Measurements from ENCODE around the gene TOPAZ1. TPM values are rescaled to one million over a fixed set of nuclear protein-coding genes. Genes with fewer than 3 reads are reported as not detected.

The TOPAZ1 gene
- total RNA-seq, 1 donor from 2014 or later: not detected

DNA sequence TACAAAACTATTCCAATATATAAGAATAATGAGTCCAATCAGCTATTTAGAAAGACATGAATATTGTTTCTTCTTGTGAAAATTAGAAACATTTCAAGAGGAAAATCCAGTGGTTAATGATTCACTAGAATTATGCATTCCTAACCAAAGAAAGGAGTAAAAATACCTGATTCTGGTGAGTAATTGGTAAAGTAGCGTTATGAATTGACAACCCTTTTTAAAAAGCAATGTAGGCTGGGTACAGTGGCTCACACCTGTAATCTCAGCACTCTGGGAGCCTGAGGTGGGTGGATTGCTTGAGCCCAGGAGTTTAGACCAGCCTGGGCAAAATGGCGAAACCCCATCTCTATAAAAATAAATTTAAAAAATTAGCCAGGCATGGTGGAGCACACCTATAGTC lies 43.3 kb downstream of the TOPAZ1 start:
- Histone ChIP-seq H3K79me2 (ENCODE audit: insufficient read depth, low read length) (no peaks in the 10 kb centered on the region), H3K4me2 (ENCODE audit: low read length) (no peak overlapping the region), H2AFZ (ENCODE audit: low read depth, low read length) (no peak overlapping the region), H3K4me1 (ENCODE audit: insufficient read depth, low read length) (no peaks in the 10 kb centered on the region), H3K36me3 (ENCODE audit: insufficient read depth, low read length) (no peaks in the 10 kb centered on the region), H3K4me3 (ENCODE audit: insufficient read depth, low read depth, low read length) (no peak overlapping the region), H3K27me3 (ENCODE audit: insufficient read depth, low read length) (no peaks in the 10 kb centered on the region), H3K9me3 (ENCODE audit: insufficient read depth, low read depth, low read length) (no peaks in the 10 kb centered on the region), H4K20me1 (ENCODE audit: insufficient read depth, low read length) (no peaks in the 10 kb centered on the region), H3K27ac (ENCODE audit: low read depth, low read length) (no peak overlapping the region), H3K9ac (ENCODE audit: low read length) (no peak overlapping the region)
- Mint-ChIP-seq H3K4me1 (ENCODE audit: low read depth, unreplicated experiment) (peaks cover 3% of the 10 kb centered on the region), H3K27me3 (ENCODE audit: low read depth, unreplicated experiment) (no peaks in the 10 kb centered on the region), H3K36me3 (ENCODE audit: low read depth, unreplicated experiment) (no peaks in the 10 kb centered on the region), H3K27ac (ENCODE audit: unreplicated experiment) (no peak overlapping the region), H3K4me3 (ENCODE audit: unreplicated experiment) (no peak overlapping the region), H3K9me3 (ENCODE audit: unreplicated experiment) (no peaks in the 10 kb centered on the region)
- TF ChIP-seq, protein P1, sequence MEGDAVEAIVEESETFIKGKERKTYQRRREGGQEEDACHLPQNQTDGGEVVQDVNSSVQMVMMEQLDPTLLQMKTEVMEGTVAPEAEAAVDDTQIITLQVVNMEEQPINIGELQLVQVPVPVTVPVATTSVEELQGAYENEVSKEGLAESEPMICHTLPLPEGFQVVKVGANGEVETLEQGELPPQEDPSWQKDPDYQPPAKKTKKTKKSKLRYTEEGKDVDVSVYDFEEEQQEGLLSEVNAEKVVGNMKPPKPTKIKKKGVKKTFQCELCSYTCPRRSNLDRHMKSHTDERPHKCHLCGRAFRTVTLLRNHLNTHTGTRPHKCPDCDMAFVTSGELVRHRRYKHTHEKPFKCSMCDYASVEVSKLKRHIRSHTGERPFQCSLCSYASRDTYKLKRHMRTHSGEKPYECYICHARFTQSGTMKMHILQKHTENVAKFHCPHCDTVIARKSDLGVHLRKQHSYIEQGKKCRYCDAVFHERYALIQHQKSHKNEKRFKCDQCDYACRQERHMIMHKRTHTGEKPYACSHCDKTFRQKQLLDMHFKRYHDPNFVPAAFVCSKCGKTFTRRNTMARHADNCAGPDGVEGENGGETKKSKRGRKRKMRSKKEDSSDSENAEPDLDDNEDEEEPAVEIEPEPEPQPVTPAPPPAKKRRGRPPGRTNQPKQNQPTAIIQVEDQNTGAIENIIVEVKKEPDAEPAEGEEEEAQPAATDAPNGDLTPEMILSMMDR (IDR thresholded peaks at IDR 0.05; ENCODE audit: insufficient read depth, low read depth, low read length): no peak
- no peak for TF ChIP-seq EZH2 (IDR thresholded peaks at IDR 0.05; ENCODE audit: insufficient read depth, low read length)
- no peak for FAIRE-seq
- DNase-seq (ENCODE audit: low read depth): peak; percentile 6

DNA sequence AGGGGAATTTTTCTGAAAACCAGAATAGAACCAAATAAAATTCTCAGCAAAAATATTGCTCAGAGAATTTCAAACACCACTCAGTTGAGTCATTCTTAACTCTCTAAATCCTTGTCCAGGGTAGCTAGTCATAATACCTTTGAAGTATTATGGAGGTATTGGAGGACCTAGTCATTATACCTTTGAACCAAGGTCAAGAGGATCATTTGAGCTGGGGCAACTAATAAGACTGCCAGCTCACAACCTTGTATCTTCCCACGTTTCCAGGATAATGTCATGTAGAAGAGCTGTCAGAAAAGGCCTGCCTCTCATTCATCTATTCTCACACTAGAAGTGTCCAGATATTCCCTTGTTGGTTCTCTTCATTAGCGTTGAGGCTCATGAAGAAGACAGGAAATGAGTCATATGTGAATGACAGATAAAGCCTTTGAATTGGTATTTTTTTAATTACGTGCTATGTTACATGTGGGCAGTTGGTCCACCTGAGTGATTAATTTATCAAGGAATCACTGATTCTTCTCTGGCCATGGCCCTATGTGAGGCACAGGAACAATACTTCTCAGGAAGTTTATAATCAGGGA lies 48.3 kb downstream of the TOPAZ1 start:
- no peaks in the 10 kb centered on the region for H3K36me3 Mint-ChIP-seq (ENCODE audit: low read depth, unreplicated experiment)
- TF ChIP-seq EZH2 (IDR thresholded peaks at IDR 0.05; ENCODE audit: insufficient read depth, low read length): no peak
- TF ChIP-seq, protein P1 (IDR thresholded peaks at IDR 0.05; ENCODE audit: insufficient read depth, low read depth, low read length): no peak

DNA sequence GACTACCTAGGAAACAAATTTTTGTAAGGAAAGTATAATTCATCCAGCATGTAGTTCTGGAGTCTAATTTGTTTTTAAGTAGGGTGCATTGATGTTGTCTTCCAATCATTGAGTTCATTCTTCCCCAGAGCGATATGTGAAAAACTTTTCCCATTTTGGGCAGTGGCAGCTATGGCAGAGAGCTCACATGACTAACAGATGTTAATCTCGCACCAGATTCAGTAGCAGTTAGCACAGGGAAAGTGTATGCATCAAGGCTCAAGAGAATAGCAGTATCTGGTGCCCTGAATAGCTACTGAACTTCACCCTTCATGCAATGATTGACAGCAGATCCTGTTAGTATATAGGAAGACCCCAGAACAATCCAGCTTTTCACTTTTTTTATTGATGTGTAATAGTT lies 50.6 kb downstream of the TOPAZ1 start:
- Histone ChIP-seq H3K4me1 (ENCODE audit: insufficient read depth, low read length) (no peaks in the 10 kb centered on the region), H3K9ac (ENCODE audit: low read length) (no peak overlapping the region)

More for the DNA sequence above, 48.3 kb downstream of the TOPAZ1 start:
- Histone ChIP-seq H3K27ac (ENCODE audit: low read depth, low read length) (no peak overlapping the region), H3K4me3 (ENCODE audit: insufficient read depth, low read depth, low read length) (no peak overlapping the region), H3K36me3 (ENCODE audit: insufficient read depth, low read length) (no peaks in the 10 kb centered on the region), H3K4me1 (ENCODE audit: insufficient read depth, low read length) (no peaks in the 10 kb centered on the region), H3K79me2 (ENCODE audit: insufficient read depth, low read length) (no peaks in the 10 kb centered on the region), H3K9me3 (ENCODE audit: insufficient read depth, low read depth, low read length) (no peaks in the 10 kb centered on the region), H3K9ac (ENCODE audit: low read length) (no peak overlapping the region), H3K4me2 (ENCODE audit: low read length) (no peak overlapping the region), H2AFZ (ENCODE audit: low read depth, low read length) (no peak overlapping the region), H4K20me1 (ENCODE audit: insufficient read depth, low read length) (no peaks in the 10 kb centered on the region), H3K27me3 (ENCODE audit: insufficient read depth, low read length) (no peaks in the 10 kb centered on the region)
- Mint-ChIP-seq H3K27me3 (ENCODE audit: low read depth, unreplicated experiment) (peaks cover 1% of the 10 kb centered on the region), H3K4me3 (ENCODE audit: unreplicated experiment) (no peak overlapping the region), H3K4me1 (ENCODE audit: low read depth, unreplicated experiment) (peaks cover 4% of the 10 kb centered on the region), H3K9me3 (ENCODE audit: unreplicated experiment) (no peaks in the 10 kb centered on the region), H3K27ac (ENCODE audit: unreplicated experiment) (no peak overlapping the region)
- FAIRE-seq: no peak
- DNase-seq (ENCODE audit: low read depth): no peak

More for the DNA sequence above, 50.6 kb downstream of the TOPAZ1 start:
- Histone ChIP-seq H3K36me3 (ENCODE audit: insufficient read depth, low read length) (no peaks in the 10 kb centered on the region), H3K79me2 (ENCODE audit: insufficient read depth, low read length) (no peaks in the 10 kb centered on the region), H2AFZ (ENCODE audit: low read depth, low read length) (no peak overlapping the region), H3K9me3 (ENCODE audit: insufficient read depth, low read depth, low read length) (no peaks in the 10 kb centered on the region), H3K27ac (ENCODE audit: low read depth, low read length) (no peak overlapping the region), H3K4me3 (ENCODE audit: insufficient read depth, low read depth, low read length) (no peak overlapping the region), H3K27me3 (ENCODE audit: insufficient read depth, low read length) (no peaks in the 10 kb centered on the region), H3K4me2 (ENCODE audit: low read length) (no peak overlapping the region), H4K20me1 (ENCODE audit: insufficient read depth, low read length) (no peaks in the 10 kb centered on the region)
- DNase-seq (ENCODE audit: low read depth): no peak
- Mint-ChIP-seq H3K4me3 (ENCODE audit: unreplicated experiment) (no peak overlapping the region), H3K27me3 (ENCODE audit: low read depth, unreplicated experiment) (peaks cover 1% of the 10 kb centered on the region), H3K27ac (ENCODE audit: unreplicated experiment) (no peak overlapping the region), H3K9me3 (ENCODE audit: unreplicated experiment) (no peaks in the 10 kb centered on the region), H3K36me3 (ENCODE audit: low read depth, unreplicated experiment) (no peaks in the 10 kb centered on the region), H3K4me1 (ENCODE audit: low read depth, unreplicated experiment) (peaks cover 4% of the 10 kb centered on the region)
- TF ChIP-seq, protein P1 (IDR thresholded peaks at IDR 0.05; ENCODE audit: insufficient read depth, low read depth, low read length): no peak
- TF ChIP-seq EZH2 (IDR thresholded peaks at IDR 0.05; ENCODE audit: insufficient read depth, low read length): no peak
- no peak for FAIRE-seq

Data from astrocyte (in vitro differentiated cells and primary cell).